GM11168 (cell line): ENCODE results near the gene CDH20.

ENCODE experiments used
- in situ Hi-C: fragments of 300-500 bp; cut with MboI; formaldehyde crosslinking; loops from one replicate; pipeline ENCODE4 v1.12.0; 2022; ENCODE audit warnings: low sequenced_read_pairs; ENCODE audit not compliant: unreplicated experiment

CDH20 gene

DNA sequence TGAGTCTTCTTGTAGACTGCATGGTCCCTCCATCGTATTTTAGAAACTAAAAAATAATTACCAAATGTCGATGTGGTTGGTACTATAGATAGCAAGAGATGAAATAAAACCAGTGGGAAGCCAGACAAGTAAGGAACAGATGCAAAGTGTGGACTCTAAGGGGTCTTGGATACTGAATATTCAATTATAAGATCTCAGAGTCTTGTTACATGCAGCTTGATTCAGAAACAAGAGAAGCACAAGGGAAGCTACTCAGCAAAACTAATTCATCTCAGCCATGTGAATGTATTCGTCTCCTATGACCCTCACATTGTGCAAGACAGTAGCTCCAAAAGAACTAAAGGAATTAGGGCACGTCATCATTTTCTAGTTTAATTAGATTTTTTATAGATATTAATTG, 80.9 kb downstream of the CDH20 start:
- in situ Hi-C loops, result no loop called here

GRCh38 chr18:61419763-61420162, 86.5 kb downstream of the CDH20 start:
- in situ Hi-C loops, result no loop called here

DNA sequence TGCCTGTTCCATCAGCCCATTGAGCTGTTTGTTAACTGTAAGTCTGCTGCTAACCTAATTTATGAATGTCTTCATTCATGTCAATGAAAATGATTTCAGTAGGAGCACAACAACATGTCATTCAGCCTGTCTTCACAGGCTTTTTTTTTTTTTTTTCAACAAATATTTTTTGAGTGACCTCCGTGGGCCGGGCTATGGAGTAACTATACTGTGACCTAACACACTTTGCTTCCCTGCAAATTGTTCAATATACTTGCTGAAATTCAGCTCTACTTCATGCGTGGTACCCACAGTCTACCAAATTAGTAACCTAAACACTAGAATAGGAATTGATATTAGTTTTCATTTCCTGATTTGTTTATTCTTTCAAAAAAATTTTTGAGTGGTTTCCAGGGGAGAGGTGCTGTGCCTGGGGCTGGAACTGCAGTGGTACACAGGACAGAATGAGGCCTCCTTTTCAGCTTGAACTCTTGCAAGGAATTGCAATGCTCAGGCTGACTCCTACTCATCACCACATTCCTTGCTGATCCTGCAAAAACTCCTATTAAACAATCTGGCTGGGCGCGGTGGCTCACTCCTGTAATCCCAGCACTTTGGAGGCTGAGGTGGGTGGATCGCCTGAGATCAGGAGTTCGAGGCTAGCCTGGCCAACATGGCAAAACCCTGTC, 87.1 kb downstream of the CDH20 start:
- in situ Hi-C loops, result no loop called here

DNA sequence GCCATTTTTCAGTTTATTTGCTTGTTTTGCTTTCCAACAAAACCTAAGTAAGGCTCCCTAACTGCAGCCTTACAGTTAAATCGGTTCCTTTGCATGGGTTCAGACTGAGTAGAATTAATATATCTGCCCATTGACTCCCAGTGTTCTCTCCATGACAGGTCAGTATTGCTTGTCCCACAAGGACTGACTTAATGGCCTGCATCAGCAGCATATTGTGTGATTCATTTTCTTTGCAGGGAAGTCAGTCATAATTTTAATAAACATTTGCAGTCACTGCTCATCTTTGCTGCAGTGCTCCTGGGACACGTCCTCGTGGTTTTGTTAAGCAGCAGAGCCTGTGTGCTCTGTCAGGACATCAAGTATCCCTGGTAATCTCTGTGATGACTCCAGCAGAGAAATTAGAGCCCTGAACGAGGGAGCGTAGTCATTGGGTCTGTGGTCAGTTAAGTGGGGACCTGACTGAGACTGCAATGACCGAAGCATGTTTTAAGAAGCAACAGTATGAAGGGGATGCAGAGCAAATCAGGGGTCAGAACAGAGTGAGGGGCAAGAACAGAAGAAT, 93.3 kb downstream of the CDH20 start:
- in situ Hi-C loops, result no loop called here

DNA sequence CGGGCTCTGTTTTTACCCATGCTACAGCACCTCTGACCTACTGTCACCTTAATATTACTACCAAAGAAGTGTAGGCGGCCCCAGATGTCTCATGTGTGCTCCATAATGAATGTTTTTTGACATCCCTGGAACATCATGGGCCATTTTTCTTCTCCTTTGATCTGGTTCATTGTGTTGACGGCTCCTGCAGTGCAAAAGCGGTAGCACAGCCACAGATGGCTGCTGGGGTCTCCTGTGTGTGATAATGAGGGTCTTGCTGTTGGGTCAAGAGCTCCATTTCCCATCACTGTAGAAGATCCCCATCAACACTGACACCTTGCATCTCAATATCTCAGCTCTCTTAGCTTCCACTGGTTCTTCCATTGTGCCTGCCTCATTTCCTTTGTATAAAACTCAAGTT, 95.0 kb downstream of the CDH20 start:
- in situ Hi-C loops, result no loop called here

- in situ Hi-C loops, result no loop called here
Measured at GRCh38 chr18:61432590-61432989, 99.4 kb downstream of the CDH20 start.

GRCh38 chr18:61435064-61435652, 101.9 kb downstream of the CDH20 start:
- in situ Hi-C loops, result no loop called here

DNA sequence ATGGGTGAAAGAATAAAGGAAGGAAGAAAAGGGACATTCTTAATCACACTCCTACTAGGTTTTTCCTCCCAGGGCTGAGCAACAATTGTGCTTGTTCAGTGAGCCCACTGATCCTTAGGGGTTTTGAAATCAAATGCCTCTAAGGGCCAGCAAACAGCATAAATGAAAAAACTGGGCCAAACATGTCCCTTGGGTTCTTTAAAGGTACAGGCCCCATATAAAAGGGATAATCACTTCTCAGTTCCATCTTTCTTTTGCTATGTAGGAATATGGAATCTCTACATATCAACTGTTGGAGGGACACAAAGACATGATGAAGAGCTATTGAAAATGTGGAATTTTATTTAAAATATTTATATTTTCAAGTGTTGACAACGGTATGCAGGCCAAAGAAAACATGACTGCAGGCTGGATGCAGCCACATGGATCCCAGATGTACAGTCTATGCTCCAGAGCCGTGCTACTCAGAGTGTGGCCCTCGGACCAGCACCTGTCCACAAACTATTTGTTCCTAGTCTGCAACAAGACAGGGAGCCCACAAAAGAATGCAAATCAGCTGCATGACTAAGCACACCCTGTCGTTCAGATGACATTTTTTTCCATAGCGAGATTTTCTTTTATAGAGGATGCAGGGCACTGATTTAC, 110.0 kb downstream of the CDH20 start:
- in situ Hi-C loops, result no loop called here

DNA sequence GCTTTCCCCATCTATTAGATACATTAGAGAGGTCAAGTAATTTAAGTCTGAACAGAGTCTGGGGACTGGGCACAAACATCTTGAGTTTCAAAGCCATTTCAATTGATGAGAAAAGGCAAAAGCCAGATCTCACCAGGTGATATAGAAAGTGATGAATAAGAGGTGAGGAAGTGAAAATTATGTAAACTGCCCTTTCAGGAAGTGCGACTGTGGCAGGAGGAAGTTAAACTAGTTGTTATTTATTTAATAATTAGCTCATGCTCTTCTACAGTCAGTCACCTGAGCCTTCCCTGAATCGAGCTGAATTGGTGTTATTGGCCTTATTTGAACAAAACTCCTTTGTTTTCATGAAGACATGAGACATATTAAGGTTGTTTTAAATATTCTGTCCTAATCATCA, 115.1 kb downstream of the CDH20 start:
- in situ Hi-C loops, result no loop called here

DNA sequence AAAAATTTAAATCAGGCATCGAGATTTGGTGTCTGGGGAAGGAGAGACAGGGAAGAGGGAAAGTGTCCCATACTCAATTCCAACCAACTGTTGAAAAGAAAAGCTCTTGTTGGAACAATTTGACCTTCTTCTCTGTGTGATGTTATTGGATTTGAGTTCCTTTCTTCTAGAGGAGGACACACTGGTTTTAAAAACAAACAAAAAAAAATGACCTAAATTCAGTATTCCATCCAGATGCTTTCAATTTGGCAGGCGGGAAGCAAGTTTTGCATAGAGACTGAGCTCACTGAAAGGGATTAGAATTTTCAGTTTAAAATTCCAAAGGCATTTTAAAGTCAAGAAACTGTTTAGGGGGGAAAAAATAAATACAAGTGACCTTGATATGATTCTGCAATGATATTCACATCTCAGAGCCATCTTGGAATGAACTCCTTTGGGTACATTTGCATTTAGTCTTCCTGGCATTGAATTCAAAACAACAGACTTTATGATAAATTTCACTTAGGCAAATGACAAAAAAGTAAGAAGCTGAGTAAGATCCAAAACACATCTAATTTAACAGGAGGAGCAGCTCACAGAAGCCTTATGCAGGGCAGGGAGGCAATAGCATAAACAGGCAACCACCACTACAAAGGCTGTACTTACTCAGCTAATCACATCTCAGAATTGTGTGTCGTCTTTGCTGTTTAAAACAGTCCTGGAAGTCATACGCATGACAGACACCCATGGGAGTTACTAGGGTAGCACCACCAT, 126.8 kb downstream of the CDH20 start:
- in situ Hi-C loops, result no loop called here

DNA sequence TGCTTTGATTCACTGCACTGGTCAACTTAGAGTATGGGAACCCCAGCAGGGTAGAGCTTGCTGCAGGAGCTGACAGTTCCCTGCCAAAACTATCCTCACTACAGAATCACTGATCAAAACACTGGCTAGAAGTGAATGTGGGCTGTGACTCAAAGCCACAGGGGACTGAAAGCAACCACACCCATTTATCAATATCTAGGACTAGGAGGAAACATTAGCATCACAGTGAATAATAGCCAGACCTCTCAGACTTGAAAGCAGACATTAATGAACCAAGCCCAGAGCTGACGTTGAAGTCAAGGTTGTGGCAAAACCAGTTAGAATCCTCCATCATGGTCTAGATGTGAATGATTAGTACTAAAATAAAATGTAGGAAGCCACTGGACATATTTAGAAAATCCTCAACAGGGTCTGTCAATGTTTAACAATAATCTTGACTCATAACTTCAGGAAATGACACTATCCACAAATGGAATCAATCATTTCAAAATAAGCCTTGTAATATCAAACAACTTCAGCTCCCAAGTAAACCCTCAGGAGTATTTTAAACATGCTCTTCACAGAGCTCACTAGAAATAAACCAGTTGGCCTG, 131.4 kb downstream of the CDH20 start:
- in situ Hi-C loops, result no loop called here

DNA sequence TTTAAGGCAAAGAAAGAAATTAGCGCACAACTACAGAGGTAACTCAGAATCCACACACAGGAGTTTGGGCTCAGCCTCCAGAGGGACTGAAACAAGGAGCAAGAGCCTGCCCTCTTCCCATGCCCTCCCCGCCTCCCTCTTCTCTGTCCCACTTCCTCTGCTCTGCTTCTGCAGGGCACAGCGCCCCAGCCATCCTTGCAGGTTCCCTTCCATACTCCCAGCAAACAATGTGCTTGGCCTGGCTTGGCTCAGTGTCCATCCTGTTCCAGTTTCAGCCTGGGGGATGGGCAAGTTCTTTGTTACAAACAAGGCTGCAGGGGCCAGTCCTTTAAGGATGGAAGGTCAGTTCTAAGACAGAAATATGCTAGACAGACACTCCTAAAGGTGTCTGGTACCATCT, 133.5 kb downstream of the CDH20 start:
- in situ Hi-C loops, result no loop called here

DNA sequence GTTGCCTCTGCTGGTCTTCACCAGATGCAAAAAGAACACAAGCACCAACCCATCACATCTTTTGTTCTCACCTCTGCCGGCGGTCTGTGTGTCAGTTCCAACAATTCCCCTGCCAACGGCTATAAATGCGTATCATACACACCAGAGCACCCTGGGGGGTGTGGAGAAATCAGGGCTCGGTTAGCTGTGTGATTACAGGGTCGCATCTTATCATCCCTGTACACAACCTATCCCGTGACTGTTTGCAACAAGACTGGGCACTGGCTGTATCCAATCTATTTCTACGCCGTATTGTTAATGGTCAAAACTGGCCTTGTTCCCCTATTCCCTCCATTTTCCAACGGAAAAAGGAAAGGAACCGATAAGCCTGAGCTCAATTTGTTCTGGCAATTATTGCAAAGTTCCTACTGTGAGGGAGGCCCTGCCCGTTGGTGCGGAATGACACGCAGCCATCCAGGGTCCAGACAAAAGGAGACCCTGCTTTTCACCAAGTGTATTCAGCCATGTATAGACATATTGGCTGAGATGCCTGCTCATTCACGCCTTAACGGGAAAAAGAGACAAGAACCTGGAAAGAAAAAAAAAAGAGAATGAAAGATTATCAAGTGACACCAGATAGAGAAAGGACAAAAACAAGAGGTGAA, 136.9 kb downstream of the CDH20 start:
- in situ Hi-C loops, result no loop called here

GRCh38 chr18:61471541-61471940, 138.3 kb downstream of the CDH20 start:
- in situ Hi-C loops, result no loop called here

GRCh38 chr18:61471942-61472341, 138.7 kb downstream of the CDH20 start:
- in situ Hi-C loops, result no loop called here

DNA sequence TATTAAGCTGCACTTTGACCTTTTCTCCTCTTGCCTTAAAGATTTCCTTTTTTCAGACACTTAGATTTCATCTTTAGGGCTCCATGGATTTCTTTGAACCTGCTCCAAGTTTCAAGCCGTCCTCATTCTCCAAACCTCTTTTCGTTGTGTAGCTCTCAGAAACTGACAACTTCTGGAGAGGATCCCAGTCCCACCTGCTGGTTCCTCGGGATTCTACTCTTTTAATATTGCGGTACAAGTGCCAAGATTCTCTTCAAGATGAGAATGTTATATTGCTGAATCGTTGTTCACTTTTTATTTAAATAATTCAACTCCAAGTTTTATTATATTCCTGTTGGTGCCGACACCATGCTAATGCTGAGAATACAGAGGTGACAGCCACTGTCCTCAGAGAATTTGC, 141.1 kb downstream of the CDH20 start:
- in situ Hi-C loops, result no loop called here

- in situ Hi-C loops, result no loop called here
Measured at GRCh38 chr18:61474918-61475317, 141.7 kb downstream of the CDH20 start.

GRCh38 chr18:61475931-61476330, 142.7 kb downstream of the CDH20 start:
- in situ Hi-C loops, result no loop called here

DNA sequence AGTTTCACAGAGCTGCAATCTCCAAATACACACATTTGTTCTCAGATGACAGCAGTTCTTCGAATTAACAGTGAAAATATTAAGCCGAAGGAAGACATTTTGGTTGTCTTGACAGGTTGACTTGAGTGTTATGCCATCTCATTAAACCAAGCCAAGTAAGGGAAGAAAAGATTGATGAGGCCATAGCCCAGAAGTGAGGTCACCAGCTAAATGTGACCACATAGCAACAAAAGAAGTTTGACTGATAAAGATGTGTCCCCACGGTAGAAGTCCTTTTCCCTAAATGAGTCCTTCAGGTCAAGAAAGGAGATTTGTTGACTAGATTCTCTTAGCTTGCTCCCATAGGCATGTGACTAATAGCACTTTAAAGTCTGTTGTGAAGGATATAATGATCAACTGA, 156.1 kb downstream of the CDH20 start:
- in situ Hi-C loops, result no loop called here

GRCh38 chr18:61496374-61496773, 163.1 kb downstream of the CDH20 start:
- in situ Hi-C loops, result no loop called here
